Iris pigment epithelial cell (primary cell): ENCODE data around the gene PLAAT3.
"Not testable (repeated sequence)": the region's sequence is repeated elsewhere in the genome, so short reads cannot be mapped to it uniquely, and the experiment has no call there.

ENCODE experiments used
- DNase-seq: peaks from one replicate; pipeline ENCODE4 v3.0.0-alpha.2; 2011; ENCODE audit warnings: low read depth

PLAAT3 gene

DNA sequence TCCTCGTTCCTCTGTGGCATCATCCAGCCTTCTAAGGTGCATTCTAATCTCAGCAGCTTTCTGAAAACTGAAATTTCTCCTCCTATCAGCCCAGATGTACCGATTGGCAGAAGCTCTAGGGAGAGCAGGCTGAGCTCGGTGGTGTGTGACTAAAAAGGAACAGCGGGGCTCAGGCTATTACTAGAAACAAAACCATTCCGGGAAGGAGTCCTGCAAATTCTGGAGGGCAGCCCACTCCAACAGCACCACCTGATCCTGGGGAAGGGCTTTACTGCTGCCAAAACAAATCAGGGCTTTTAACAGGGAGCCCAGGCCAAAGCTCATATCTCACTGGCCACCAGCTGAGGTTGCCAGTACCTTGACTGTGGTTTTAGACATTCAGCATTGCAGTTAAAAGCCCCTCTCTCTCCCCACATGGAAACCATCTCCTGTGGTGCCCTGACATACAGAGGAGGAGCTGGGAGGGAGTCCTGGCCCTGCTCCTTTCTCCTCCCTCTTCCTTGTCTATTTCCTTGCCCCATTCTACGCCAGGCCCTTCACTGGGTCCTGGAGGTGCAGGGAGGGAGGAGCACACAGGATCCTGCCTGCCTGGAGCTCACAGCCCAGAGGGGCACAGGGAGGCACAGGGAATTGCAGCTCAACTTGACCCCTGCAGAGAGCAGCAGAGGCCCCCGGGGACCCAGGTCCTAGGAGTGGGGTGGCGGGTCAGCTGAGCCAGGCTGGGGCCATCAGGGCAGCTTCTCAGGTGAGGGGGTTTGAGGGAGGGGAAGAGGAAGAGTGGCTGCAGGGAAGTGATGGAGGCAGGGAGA is 76.7 kb downstream of the PLAAT3 start:
- DNase-seq, result peak; percentile 75

DNA sequence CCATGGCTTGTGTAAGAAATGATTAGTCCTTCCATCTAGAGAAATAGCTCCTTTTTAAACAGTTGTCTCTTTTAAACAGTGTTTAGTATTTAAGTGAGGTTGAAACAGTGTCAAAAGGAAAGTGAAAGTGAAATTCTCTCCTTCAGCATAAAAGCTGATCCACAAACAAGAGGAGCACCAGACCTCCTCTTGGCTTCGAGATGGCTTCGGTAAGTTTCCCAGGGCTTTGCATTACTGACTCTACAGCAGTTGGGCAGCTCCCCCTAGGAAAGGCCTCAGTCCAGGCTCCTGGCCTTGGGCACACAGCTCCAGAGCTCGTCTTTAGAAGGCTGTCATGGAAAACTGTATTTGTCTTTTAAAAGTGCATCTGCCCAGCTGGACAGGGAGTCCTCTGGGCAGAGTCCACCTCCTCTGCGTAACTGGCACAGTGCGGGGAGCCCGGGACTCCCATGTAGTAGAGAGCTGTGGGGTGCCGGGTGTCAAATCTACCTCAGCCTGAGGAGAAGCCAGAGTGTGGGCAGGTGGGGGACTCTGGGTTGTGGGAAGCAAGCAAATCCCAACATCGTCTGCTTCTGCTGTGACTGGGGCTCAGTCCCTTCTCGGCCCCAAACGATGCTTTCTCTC is 77.5 kb downstream of the PLAAT3 start, which contains the start of gene PLAAT4:
Gene PLAAT4, plus strand, starts transcription at position 140 of the 624 bp plus-strand sequence. Its CDS starts 61 bp downstream, at position 201.
- DNase-seq, result peak; percentile 84

DNA sequence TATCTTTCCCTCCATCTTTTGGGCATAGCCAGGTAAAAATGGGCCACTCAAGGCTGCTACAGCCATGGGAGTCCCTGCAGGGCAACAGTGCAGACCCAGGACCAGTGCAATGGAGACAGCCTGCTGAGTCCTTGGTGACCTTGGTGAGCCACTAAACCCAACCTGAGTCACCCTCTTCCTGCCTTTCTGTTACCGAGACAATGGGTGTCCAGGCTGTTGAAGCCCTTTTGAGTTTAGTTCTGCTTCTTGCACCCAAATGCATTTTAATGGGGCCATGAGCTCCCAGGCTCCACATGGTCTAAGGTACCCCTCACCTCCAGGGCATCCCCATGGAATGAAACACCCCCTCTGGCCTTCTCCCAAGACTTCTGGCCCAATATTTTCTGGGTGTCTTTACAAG is 78.5 kb downstream of the PLAAT3 start:
- DNase-seq, result no peak

DNA sequence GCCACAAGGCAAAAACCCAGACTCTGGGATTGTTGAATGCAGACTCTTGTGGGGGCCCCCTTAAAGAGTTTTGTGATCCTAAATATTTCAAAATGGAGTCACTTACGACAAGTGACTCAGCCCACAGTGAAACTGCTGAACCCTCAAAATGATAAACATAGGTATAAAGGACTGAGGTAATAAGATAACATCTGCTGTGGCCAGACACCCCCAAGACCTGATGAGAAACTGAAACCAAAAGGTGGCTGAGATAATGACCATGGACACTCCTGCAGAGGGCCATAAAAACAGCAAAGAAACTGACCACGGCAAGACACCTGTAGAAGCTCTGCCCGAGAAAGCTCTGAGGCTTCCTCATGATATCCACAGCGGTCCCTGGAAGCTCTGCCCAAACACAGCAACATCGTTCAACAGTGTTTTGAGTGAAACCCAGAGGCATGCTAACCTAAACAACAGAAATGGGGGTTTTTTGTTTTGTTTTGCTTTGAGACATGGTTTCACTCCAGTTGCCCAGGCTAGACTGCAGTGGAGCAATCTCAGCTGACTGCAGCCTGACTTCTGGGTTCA is 79.3 kb downstream of the PLAAT3 start:
- no peak for DNase-seq

DNA sequence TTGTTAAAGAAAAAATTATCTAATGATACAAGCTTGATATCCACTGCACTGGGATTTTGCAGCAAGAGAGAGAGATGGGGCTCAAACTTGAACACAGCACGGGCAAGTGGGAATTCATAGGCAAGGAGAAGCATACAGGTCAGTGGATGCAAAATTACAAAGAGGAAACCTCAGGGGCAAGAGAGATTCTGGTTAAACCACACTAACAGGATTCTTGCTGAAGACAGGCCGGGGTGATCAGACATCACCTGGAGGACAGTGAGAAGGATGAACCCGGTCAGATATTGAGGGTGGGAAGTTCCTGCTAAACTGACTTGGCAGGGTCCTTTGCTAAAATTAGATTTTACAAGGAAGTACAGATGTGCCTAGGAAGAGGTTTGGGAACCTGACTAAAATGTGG is 80.2 kb downstream of the PLAAT3 start:
- DNase-seq, result no peak

DNA sequence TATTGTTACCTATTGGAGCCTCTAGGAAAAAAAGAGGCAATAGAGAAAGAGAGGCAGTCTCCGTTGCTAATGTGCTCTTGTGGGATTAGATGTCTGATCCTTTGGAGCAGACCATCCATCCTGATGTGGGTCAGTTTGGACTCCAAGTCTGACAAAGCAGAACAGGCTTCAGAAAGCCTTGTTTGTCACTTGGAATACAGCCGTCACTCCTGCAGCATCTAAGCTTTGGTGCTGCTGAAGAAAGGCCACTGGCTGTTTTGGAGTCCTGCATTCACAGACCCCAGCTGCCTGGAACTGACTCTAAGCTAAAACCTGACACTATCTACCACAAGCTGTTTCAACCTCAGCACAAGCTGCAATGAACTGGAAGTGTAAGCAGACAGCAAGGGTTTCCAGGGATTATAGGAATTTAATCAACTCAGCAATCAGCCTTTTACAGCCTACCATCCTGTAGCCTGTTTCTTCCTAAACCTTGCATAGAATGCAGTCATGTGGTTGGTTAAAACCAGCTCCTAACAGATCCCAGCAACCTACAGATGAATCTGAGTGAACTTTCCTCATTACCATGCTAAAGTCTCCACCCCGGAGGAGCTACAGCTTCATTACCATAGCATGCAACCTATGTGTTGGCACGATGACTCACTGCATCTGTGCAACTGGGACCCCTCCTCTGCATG is 81.3 kb downstream of the PLAAT3 start:
- DNase-seq, result peak; percentile 27

DNA sequence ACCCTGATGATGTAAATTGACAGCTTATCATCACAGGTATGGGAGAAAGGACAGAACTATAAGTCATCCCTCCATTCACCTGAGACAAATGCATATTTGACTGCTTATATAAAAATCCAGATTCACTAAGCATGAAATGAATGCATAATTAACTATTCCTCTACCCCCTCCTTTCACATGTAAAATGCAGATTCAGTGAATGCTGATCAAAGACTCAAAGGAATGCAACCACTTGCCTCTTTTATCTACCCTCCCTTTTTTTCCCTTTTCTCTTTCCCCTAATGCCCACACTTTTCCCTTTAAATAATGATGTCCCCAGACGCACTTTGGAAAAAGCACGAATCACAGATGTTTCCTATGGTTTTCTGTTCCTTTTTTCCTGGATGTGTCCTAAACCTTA is 82.1 kb downstream of the PLAAT3 start:
- DNase-seq, result no peak

DNA sequence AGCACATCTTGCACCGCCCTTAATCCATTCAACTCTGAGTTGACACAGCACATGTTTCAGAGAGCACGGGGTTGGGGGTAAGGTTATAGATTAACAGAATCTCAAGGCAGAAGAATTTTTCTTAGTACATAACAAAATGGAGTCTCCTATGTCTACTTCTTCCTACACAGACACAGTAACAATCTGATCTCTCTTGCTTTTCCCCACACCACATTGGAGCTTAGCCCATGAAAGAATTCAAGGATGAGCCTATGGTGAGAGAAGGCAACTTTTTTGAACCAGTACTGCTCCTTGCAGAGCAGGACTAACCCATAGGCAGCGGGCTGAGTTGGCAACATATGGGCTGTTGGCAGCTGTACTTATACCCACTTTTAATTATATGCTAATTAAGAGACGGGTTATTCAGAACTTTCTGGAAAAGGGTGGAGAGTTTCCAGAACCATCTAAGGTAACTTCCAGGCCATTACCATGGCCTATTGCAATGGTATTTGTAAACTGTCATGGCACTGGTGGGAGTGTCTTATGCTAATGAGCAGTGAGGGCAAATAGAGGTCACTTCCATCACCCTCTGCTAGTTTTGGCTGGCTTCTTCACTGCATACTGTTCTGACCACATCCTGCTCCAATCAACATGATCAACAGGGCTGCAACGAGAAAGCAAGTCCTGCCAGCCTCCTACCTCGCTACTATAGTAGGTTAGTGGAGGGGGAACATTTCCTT is 83.0 kb downstream of the PLAAT3 start:
- DNase-seq, result peak; percentile 99

DNA sequence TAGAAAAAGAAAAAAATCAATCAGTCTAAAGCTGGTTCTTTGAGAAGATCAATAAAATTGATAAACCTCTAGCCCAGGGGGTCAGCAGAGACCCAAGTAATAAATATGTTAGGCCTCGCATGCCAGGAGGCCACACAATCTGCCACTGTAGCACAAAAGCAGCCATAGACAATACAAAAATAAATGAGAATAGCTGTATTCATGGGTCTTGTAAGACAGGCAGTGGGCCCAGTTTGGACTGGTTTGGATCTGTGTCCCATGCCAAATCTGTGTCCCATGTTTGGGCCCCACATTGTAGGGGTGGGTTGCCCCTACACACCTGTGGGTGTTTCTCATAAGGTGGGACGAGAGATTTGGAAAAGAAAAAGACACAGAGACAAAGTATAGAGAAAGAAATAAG is 84.2 kb downstream of the PLAAT3 start:
- no peak for DNase-seq

DNA sequence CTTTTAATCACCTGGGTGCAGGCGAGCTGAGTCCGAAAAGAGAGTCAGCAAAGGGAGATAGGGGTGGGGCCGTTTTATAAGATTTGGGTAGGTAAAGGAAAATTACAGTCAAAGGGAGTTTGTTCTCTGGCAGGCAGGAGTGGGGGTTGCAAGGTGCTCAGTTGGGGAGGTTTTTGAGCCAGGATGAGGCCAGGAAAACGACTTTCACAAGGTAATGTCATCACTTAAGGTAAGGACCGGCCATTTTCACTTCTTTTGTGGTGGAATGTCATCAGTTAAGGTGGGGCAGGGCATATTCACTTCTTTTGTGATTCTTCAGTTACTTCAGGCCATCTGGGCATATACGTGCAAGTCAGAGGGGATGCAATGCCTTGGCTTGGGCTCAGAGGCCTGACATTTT is 84.9 kb downstream of the PLAAT3 start:
- DNase-seq, result not testable (repeated sequence)

DNA sequence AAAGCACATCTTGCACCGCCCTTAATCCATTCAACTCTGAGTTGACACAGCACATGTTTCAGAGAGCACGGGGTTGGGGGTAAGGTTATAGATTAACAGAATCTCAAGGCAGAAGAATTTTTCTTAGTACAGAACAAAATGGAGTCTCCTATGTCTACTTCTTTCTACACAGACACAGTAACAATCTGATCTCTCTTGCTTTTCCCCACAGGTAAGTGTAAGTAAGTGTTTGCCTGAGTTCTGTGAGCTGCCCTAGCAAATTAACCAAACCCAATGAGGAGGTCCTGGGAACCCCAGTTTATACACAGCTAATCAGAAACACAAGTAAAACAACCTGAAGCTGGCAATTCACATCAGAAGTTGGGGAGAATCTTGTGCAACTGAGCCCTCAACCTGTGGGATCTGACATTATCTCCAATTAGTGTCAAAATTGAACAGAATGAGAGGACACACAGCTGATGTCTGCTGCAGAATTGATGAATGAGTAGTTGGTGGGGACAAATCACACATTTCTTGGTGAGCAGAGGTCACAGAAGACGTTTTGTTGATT is 85.4 kb downstream of the PLAAT3 start:
- not testable (repeated sequence) for DNase-seq

DNA sequence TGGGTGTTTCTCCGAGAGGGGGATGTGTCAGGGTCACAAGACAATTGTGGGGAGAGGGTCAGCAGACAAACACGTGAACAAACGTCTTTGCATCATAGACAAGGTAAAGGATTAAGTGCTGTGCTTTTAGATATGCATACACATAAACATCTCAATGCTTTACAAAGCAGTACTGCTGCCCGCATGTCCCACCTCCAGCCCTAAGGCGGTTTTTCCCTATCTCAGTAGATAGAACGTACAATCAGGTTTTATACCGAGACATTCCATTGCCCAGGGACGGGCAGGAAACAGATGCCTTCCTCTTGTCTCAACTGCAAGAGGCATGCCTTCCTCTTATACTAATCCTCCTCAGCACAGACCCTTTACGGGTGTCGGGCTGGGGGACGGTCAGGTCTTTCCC is 86.1 kb downstream of the PLAAT3 start:
- DNase-seq, result not testable (repeated sequence)

DNA sequence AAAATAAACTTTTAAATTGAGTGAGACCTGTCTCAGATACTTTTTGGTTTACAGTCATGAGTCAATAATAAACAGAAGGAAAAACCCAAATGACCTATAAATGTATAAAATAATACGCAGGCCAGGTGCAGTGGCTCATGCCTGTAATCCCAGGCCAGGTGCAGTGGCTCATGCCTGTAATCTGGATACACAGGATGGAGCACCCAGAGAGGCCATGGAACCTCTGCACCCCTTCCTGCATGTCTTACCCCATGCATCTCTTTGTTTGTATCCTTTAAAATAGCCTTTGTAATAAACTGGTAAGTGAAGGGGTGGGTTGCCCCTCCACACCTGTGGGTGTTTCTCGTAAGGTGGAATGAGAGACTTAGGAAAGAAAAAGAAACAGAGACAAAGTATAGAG is 86.6 kb downstream of the PLAAT3 start:
- DNase-seq, result no peak
